GM12878 (cell line): Measurements from ENCODE around the gene TNF. TPM values are rescaled to one million over a fixed set of nuclear protein-coding genes. Genes with fewer than 3 reads are reported as not detected.
A peak's percentile ranks its signal among the peaks of the same experiment; 100 is the strongest.

ENCODE experiments used
- ATF3 ChIP-seq: IDR thresholded peaks from 2 replicates; pipeline ENCODE4 v1.6.1; 2011; ENCODE audit warnings: low read depth, mild to moderate bottlenecking, low read length, moderate library complexity, borderline replicate concordance; ENCODE audit errors: extremely low read depth
- CEBPZ ChIP-seq: fragments of 150-350 bp; IDR thresholded peaks from 2 replicates; pipeline ENCODE4 v1.6.1; 2016; ENCODE audit warnings: low read depth, low read length
- CTCF ChIP-seq, 3 experiments: IDR thresholded peaks in 2 of 3; conservative IDR thresholded peaks in 1 of 3; 2 replicates each; pipeline ENCODE4 v1.5.1; 2011; ENCODE audit warnings: low read depth in 3 of 3, low read length in 3 of 3, mild to moderate bottlenecking in 3 of 3, control low read depth in 2 of 3, moderate library complexity in 2 of 3, inconsistent platforms in 1 of 3, mixed read lengths in 1 of 3; ENCODE audit not compliant: control insufficient read depth in 2 of 3, insufficient read depth in 1 of 3; ENCODE audit errors: extremely low read depth in 1 of 3
- CUX1 ChIP-seq: IDR thresholded peaks from 2 replicates; pipeline ENCODE4 v1.6.1; 2012; ENCODE audit warnings: improper control_type of control experiment, low read depth, low read length; ENCODE audit not compliant: insufficient replicate concordance
- PKNOX1 ChIP-seq: fragments of 450-650 bp; IDR thresholded peaks from 2 replicates; pipeline ENCODE4 v1.6.1; 2016; ENCODE audit warnings: mild to moderate bottlenecking
- SMC3 ChIP-seq: IDR thresholded peaks from 2 replicates; pipeline ENCODE4 v1.6.1; 2011; ENCODE audit warnings: low read length, improper control_type of control experiment, borderline replicate concordance
- SREBF2 ChIP-seq: IDR thresholded peaks from 2 replicates; pipeline ENCODE4 v1.6.1; 2012; ENCODE audit warnings: mild to moderate bottlenecking, low read length
- STAT1 ChIP-seq: fragments of 450-650 bp; conservative IDR thresholded peaks from 2 replicates; pipeline ENCODE4 v1.6.1; 2014; ENCODE audit warnings: antibody characterized with exemption, mild to moderate bottlenecking
- ZBTB40 ChIP-seq: fragments of 450-650 bp; IDR thresholded peaks from 2 replicates; pipeline ENCODE4 v1.6.1; 2016; ENCODE audit warnings: mild to moderate bottlenecking, moderate library complexity, borderline replicate concordance
- polyA plus RNA-seq, 11 experiments: library from polyadenylated mRNA; depleted of rRNA in 4 of 11; unstranded in 6 of 11; stranded (reverse) in 5 of 11; fragments of >200 nt; fragmentation: Nextera tagmentation in 4 of 11; fragmentation: Illumina TruSeq in 1 of 11; extraction: Ambion mirVana in 4 of 11; extraction: Trizol in 1 of 11; gene quantifications; 1 replicate in 1 of 11; 2 replicates in 10 of 11; pipeline versions ENCODE4 v1.2.1 to v1.2.3, GENCODE V29; 2011 to 2016; ENCODE audit warnings: inconsistent platforms in 2 of 11, missing spikeins in 2 of 11, low read depth in 1 of 11
- total RNA-seq, 4 experiments: library from RNA; depleted of rRNA in 3 of 4; stranded (reverse); fragments of >200 nt in 3 of 4; fragmentation: Illumina TruSeq in 1 of 4; extraction: Trizol in 1 of 4; gene quantifications; 2 replicates each; pipeline versions ENCODE4 v1.2.1 to v1.2.3, GENCODE V29; 2013 to 2021

TNF gene
- total and polyA plus RNA-seq, 10 of the 15 experiments (the other 5 are each of a cell fraction or from before 2014, with no cell fraction given): 18.0 to 94.8 (median 61.9) TPM

- TF ChIP-seq CUX1: no peak
- TF ChIP-seq ZBTB40: peak; percentile 98
- peak; percentile 30; the same call in 1 of the 2 replicates for TF ChIP-seq STAT1
- peak; percentile 73 for TF ChIP-seq PKNOX1
- TF ChIP-seq CEBPZ: no peak
- no peak for TF ChIP-seq ATF3
- 0 out of 2 replicates have a peak, but pooled peaks have one; percentile 29 for TF ChIP-seq SMC3
- TF ChIP-seq CTCF (IDR thresholded peaks at IDR 0.05 in 2 of 3, conservative IDR thresholded peaks at IDR 0.05 in 1 of 3; ENCODE audit: control insufficient read depth in 2 of 3, extremely low read depth in 1 of 3, insufficient read depth in 1 of 3, low read depth in 3 of 3, low read length in 3 of 3): no peak
- peak; percentile 61 for TF ChIP-seq SREBF2
Observed at GRCh38 chr6:31546958-31547726, 28.2 kb upstream of the TNF start, which contains the start of gene NFKBIL1 (continued).
